ENCODE data around the gene COL2A1. TPM values are rescaled to one million over a fixed set of nuclear protein-coding genes. Genes with fewer than 3 reads are reported as not detected.

The COL2A1 gene
- total RNA-seq, 1 experiment from 2014 or later = 0.50 TPM

DNA sequence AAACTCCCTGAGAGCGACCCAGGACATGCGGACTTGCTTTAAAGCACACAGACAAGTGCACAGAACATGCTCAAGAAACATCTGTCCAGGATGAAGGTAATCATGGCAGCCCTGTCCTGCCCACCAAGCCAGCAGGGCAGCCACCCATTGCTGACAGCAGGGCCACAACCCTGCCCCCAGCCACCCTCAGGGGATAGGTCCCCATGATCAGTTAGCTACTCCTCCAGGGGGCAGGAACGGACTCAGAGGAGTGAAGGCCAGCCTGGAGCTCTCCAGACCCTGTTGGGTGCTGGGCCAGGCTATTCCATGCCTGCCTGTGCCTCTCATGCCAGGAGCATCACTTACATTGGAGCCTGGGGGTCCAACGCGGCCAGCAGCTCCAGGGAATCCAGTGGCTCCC is 25.1 kb downstream of the COL2A1 start:
- H3K36me3 Mint-ChIP-seq (ENCODE audit: insufficient read depth, unreplicated experiment) = peaks cover 5% of the 10 kb centered on the region
- intact Hi-C loops (cut with micrococcal nuclease; ENCODE audit: unreplicated experiment) = no loop called here
- H3K4me1 Mint-ChIP-seq (ENCODE audit: low read depth, unreplicated experiment) = no peaks in the 10 kb centered on the region
- TF ChIP-seq, protein P1, sequence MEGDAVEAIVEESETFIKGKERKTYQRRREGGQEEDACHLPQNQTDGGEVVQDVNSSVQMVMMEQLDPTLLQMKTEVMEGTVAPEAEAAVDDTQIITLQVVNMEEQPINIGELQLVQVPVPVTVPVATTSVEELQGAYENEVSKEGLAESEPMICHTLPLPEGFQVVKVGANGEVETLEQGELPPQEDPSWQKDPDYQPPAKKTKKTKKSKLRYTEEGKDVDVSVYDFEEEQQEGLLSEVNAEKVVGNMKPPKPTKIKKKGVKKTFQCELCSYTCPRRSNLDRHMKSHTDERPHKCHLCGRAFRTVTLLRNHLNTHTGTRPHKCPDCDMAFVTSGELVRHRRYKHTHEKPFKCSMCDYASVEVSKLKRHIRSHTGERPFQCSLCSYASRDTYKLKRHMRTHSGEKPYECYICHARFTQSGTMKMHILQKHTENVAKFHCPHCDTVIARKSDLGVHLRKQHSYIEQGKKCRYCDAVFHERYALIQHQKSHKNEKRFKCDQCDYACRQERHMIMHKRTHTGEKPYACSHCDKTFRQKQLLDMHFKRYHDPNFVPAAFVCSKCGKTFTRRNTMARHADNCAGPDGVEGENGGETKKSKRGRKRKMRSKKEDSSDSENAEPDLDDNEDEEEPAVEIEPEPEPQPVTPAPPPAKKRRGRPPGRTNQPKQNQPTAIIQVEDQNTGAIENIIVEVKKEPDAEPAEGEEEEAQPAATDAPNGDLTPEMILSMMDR (IDR thresholded peaks at IDR 0.05; ENCODE audit: unreplicated experiment) = no peak
- H3K27me3 Mint-ChIP-seq (ENCODE audit: unreplicated experiment) = peaks cover 80% of the 10 kb centered on the region
- CTCF ChIA-PET = no interaction called here
- no peak for DNase-seq
- H3K4me3 Mint-ChIP-seq (ENCODE audit: low read depth, unreplicated experiment) = no peak overlapping the region
- no peak overlapping the region for H3K27ac Mint-ChIP-seq (ENCODE audit: unreplicated experiment)
- no TSS peak for BruUV-seq (replicated peaks)
- no peaks in the 10 kb centered on the region for H3K9me3 Mint-ChIP-seq (ENCODE audit: low read depth, unreplicated experiment)

DNA sequence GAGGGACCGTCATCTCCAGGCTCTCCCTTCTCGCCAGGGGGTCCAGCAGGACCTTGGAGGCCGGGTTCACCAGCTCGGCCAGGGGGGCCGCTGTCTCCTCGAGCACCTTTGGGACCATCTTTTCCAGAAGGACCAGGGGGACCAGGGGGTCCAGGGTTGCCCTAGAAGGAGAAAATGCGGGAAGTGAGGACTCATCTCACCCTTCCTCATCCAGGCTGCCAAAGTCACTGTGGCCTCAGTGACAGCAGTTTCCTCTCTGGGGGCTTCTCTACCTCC is 25.7 kb downstream of the COL2A1 start:
- H3K4me1 Mint-ChIP-seq (ENCODE audit: low read depth, unreplicated experiment) = no peaks in the 10 kb centered on the region
- TF ChIP-seq, protein P1 (IDR thresholded peaks at IDR 0.05; ENCODE audit: unreplicated experiment) = no peak
- no peak overlapping the region for H3K27ac Mint-ChIP-seq (ENCODE audit: unreplicated experiment)
- peaks cover 80% of the 10 kb centered on the region for H3K27me3 Mint-ChIP-seq (ENCODE audit: unreplicated experiment)
- intact Hi-C loops (cut with micrococcal nuclease; ENCODE audit: unreplicated experiment) = no loop called here
- H3K4me3 Mint-ChIP-seq (ENCODE audit: low read depth, unreplicated experiment) = no peak overlapping the region
- CTCF ChIA-PET = no interaction called here
- H3K36me3 Mint-ChIP-seq (ENCODE audit: insufficient read depth, unreplicated experiment) = peaks cover 5% of the 10 kb centered on the region
- no TSS peak for BruUV-seq (replicated peaks)
- H3K9me3 Mint-ChIP-seq (ENCODE audit: low read depth, unreplicated experiment) = no peaks in the 10 kb centered on the region
- no peak for DNase-seq

DNA sequence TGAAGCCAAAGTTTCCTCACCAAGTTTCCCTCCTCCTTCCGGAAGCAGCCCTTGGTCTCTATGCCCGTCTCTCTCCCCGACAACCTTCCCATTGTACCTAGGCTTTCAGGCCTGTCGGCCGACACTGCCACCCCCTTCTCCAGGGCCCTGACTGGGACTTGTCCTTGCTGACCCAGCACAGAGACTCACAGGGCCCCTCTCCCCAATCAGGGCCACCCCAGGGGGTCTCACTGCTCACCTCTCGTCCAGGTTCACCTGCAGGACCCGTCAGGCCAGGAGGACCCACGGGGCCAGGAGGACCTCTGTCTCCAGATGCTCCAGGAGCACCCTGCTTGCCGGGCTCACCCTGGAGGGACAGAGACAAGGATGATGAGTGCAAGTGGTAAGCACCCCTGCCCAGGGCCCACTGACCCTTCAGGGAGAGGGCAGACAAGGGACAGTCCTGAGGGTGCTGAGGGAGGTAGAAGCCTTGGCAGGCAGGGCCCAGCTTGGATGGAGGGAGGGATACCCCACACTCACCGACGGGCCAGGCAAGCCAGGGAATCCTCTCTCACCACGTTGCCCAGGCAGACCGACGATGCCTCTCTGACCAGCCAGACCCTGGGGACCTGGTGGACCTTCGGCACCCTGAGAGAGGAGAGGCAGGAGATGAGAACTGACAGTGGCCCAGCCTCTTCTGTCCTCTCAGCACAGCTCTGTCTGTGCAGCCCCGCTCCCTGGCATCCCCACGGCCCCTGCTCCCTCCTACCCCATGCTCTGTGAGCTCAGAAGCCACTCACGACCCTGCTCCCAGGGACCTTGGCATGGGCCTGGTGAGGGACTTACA is 26.3 kb downstream of the COL2A1 start:
- intact Hi-C loops (cut with micrococcal nuclease; ENCODE audit: unreplicated experiment) = no loop called here
- BruUV-seq (replicated peaks) = no TSS peak
- H3K9me3 Mint-ChIP-seq (ENCODE audit: low read depth, unreplicated experiment) = no peaks in the 10 kb centered on the region
- TF ChIP-seq, protein P1 (IDR thresholded peaks at IDR 0.05; ENCODE audit: unreplicated experiment) = no peak
- no peak for DNase-seq
- CTCF ChIA-PET = interaction anchor here (0.5 kb wide), 1 partner anchor 109 kb away, joined by 3 read pairs; no protein-coding TSS in a partner anchor
- H3K27me3 Mint-ChIP-seq (ENCODE audit: unreplicated experiment) = peaks cover 80% of the 10 kb centered on the region
- H3K27ac Mint-ChIP-seq (ENCODE audit: unreplicated experiment) = no peak overlapping the region
- peaks cover 5% of the 10 kb centered on the region for H3K36me3 Mint-ChIP-seq (ENCODE audit: insufficient read depth, unreplicated experiment)
- no peak overlapping the region for H3K4me3 Mint-ChIP-seq (ENCODE audit: low read depth, unreplicated experiment)
- no peaks in the 10 kb centered on the region for H3K4me1 Mint-ChIP-seq (ENCODE audit: low read depth, unreplicated experiment)

DNA sequence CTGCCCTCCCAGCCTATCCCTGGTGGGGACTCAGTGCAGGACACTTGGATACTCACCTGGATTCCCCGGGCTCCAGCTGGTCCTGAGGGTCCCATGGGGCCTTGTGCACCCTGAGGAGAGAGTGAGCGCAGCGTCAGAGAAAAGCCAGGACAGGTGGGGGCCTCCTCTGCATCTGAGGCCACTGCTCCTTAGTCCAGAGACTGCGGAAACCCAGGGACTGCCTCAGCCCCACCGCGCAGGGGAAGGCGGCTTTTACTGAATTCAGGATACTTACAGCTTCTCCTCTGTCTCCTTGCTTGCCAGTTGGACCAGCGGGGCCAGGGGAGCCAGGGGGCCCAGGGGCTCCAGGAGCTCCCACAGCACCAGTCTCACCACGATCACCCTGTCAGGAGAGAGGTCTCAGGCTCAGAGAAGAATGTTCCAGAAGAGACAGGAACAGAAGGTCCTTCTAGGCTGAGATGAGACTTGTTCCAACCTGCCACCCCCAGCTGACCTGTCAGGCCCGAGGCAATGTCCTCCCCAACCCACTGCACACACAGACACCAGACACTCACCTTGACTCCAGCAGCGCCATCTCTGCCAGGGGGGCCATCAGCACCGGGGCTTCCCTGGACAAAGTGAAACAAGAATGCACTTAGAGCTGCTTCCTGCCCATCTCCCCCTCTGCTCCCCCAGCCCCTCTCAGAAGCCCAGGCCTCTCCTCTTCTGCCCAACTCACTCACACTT is 27.1 kb downstream of the COL2A1 start:
- CTCF ChIA-PET = interaction anchor here (0.5 kb wide), 1 partner anchor 108 kb away, joined by 3 read pairs; no protein-coding TSS in a partner anchor
- Mint-ChIP-seq H3K9me3 (ENCODE audit: low read depth, unreplicated experiment) (no peaks in the 10 kb centered on the region), H3K4me1 (ENCODE audit: low read depth, unreplicated experiment) (no peaks in the 10 kb centered on the region), H3K4me3 (ENCODE audit: low read depth, unreplicated experiment) (no peak overlapping the region), H3K27ac (ENCODE audit: unreplicated experiment) (no peak overlapping the region), H3K27me3 (ENCODE audit: unreplicated experiment) (peaks cover 78% of the 10 kb centered on the region), H3K36me3 (ENCODE audit: insufficient read depth, unreplicated experiment) (peaks cover 5% of the 10 kb centered on the region)
- TF ChIP-seq, protein P1 (IDR thresholded peaks at IDR 0.05; ENCODE audit: unreplicated experiment) = no peak
- no peak for DNase-seq
- intact Hi-C loops (cut with micrococcal nuclease; ENCODE audit: unreplicated experiment) = no loop called here
- no TSS peak for BruUV-seq (replicated peaks)

Data from Calu3 (cell line).